ENCODE data around the gene MVP. TPM values are rescaled to one million over a fixed set of nuclear protein-coding genes. Genes with fewer than 3 reads are reported as not detected.
"Not testable (repeated sequence)": the region's sequence is repeated elsewhere in the genome, so short reads cannot be mapped to it uniquely, and the experiment has no call there.

MVP gene
- total RNA-seq, 2 experiments from 2014 or later: 30.7 to 30.8 TPM

DNA sequence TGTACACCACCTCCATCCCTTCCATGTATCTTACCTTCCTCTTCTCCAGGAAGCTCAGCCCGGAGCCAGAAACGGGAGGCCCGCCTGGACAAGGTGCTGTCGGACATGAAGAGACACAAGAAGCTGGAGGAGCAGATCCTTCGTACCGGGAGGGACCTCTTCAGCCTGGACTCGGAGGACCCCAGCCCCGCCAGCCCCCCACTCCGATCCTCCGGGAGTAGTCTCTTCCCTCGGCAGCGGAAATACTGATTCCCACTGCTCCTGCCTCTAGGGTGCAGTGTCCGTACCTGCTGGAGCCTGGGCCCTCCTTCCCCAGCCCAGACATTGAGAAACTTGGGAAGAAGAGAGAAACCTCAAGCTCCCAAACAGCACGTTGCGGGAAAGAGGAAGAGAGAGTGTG is 756 bp upstream of the MVP start:
- H3K4me1 Mint-ChIP-seq: peaks cover 65% of the 10 kb centered on the region
- H3K27ac Mint-ChIP-seq: peak overlapping the region; percentile 94
- H3K27me3 Mint-ChIP-seq: peaks cover 4% of the 10 kb centered on the region
- DNase-seq: no peak
- H3K9me3 Mint-ChIP-seq: no peaks in the 10 kb centered on the region
- H3K36me3 Mint-ChIP-seq: peaks cover 24% of the 10 kb centered on the region
- H3K4me3 Mint-ChIP-seq: peak overlapping the region; percentile 89

- no peaks in the 10 kb centered on the region for H3K9me3 Mint-ChIP-seq
- peak; percentile 61 for DNase-seq
- H3K27me3 Mint-ChIP-seq: peaks cover under 1% of the 10 kb centered on the region
- peaks cover 24% of the 10 kb centered on the region for H3K36me3 Mint-ChIP-seq
- H3K27ac Mint-ChIP-seq: peak overlapping the region; percentile 94
- H3K4me3 Mint-ChIP-seq: peak overlapping the region; percentile 89
- peaks cover 68% of the 10 kb centered on the region for H3K4me1 Mint-ChIP-seq
Measured at GRCh38 chr16:29820730-29821642, 724 bp downstream of the MVP start.

DNA sequence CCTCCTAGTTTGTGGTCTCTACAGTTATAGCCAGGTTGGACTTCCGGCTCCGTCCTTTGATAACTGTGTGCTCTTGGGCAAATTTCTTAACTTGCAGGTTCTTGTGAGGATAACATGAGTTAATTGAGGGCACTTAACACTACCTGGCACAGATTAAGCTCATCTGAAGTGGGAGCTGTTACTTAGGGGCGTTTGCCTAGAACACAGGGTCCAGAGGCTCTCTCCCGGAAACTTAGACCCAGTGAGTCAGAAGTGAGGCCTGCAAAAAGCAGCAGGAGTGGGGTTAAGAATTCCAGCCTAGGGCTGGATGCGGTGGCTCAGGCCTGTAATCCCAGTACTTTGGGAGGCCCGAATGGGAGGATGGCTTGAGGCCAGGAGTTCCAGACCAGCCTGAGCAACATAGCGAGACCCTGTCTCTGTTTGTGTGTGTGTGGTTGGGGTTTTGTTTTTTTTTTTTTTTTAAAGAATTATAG is 1.4 kb downstream of the MVP start:
- no peak for DNase-seq
- H3K4me3 Mint-ChIP-seq: peak overlapping the region; percentile 89
- peaks cover 23% of the 10 kb centered on the region for H3K36me3 Mint-ChIP-seq
- H3K4me1 Mint-ChIP-seq: peaks cover 75% of the 10 kb centered on the region
- H3K27me3 Mint-ChIP-seq: no peaks in the 10 kb centered on the region
- H3K27ac Mint-ChIP-seq: peak overlapping the region; percentile 94
- H3K9me3 Mint-ChIP-seq: no peaks in the 10 kb centered on the region

GRCh38 chr16:29824589-29825144 is 4.4 kb downstream of the MVP start:
- no peak for DNase-seq
- Mint-ChIP-seq H3K36me3 (peaks cover 2% of the 10 kb centered on the region), H3K4me3 (peak overlapping the region; percentile 26), H3K27me3 (no peaks in the 10 kb centered on the region), H3K9me3 (no peaks in the 10 kb centered on the region), H3K4me1 (peaks cover 73% of the 10 kb centered on the region), H3K27ac (peak overlapping the region; percentile 97)

- H3K27ac Mint-ChIP-seq: peak overlapping the region; percentile 97
- DNase-seq: peak; percentile 64
- peaks cover 71% of the 10 kb centered on the region for H3K4me1 Mint-ChIP-seq
- H3K36me3 Mint-ChIP-seq: peaks cover 2% of the 10 kb centered on the region
- no peaks in the 10 kb centered on the region for H3K9me3 Mint-ChIP-seq
- no peaks in the 10 kb centered on the region for H3K27me3 Mint-ChIP-seq
- peak overlapping the region; percentile 26 for H3K4me3 Mint-ChIP-seq
Measured at GRCh38 chr16:29825145-29826044, 5.1 kb downstream of the MVP start.

DNA sequence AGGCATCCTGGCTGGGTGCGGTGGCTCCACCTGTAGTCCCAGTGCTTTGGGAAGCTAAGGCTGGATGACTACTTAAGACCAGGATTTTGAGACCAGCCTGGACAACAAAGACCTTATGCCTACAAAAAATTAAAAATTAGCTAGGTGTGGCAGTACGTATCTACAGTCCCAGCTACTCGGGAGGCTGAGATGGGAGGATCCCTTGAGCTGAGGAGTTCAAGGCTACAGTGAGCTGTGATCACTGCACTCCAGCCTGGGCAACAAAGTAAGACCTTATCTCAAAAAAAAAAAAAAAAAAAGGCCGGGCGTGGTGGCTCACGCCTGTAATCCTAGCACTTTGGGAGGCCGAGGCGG is 6.1 kb downstream of the MVP start:
- H3K27me3 Mint-ChIP-seq: no peaks in the 10 kb centered on the region
- H3K4me1 Mint-ChIP-seq: peaks cover 68% of the 10 kb centered on the region
- peak overlapping the region; percentile 97 for H3K27ac Mint-ChIP-seq
- H3K4me3 Mint-ChIP-seq: peak overlapping the region; percentile 78
- H3K9me3 Mint-ChIP-seq: no peaks in the 10 kb centered on the region
- no peak for DNase-seq
- H3K36me3 Mint-ChIP-seq: peaks cover 2% of the 10 kb centered on the region

GRCh38 chr16:29830774-29831173 is 10.5 kb downstream of the MVP start:
- H3K9me3 Mint-ChIP-seq: no peaks in the 10 kb centered on the region
- peaks cover 9% of the 10 kb centered on the region for H3K36me3 Mint-ChIP-seq
- DNase-seq: no peak
- H3K4me1 Mint-ChIP-seq: peaks cover 39% of the 10 kb centered on the region
- no peak overlapping the region for H3K27ac Mint-ChIP-seq
- no peak overlapping the region for H3K4me3 Mint-ChIP-seq
- no peaks in the 10 kb centered on the region for H3K27me3 Mint-ChIP-seq

DNA sequence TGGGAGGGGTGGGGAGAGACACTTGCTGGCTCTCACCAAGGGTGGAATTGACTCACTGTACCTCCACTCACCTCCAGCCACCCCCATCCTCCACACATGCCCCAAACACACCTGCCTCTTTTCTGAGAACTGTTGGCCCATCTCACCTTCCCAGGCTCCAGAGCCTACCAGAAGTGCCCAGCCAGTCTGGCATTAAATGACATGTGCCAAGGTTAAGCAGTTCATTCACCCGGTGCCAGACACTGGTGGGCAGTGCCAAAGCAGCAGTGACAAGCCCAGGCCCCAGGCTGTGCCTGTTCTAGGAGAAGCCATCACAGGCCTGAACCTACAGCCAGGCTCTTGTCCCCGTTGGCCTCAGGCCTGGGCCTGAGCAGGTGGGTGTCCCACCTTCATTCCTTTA is 11.2 kb downstream of the MVP start:
- H3K27me3 Mint-ChIP-seq: no peaks in the 10 kb centered on the region
- peaks cover 32% of the 10 kb centered on the region for H3K4me1 Mint-ChIP-seq
- H3K4me3 Mint-ChIP-seq: no peak overlapping the region
- no peaks in the 10 kb centered on the region for H3K9me3 Mint-ChIP-seq
- H3K36me3 Mint-ChIP-seq: peaks cover 9% of the 10 kb centered on the region
- DNase-seq: no peak
- no peak overlapping the region for H3K27ac Mint-ChIP-seq

DNA sequence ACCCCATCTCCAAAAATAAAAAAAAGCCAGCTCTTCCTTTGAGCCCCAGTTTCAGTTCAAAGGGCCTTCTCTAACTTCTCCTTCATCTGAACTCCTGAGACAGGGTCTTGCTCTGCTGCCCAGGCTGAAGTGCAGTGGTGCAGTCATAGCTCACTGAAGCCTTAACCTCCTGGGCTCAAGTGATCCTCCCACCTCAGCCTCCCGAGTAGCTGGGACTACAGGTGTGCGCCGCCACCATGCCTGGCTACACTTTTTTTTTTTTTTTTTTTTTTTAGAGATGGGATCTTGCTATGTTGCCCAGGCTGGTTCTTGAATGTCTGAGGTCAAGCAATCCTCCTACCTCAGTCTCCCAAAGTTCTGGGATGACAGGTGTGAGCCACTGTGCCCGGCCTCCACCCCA is 13.0 kb downstream of the MVP start:
- not testable (repeated sequence) for DNase-seq, H3K9me3 Mint-ChIP-seq, H3K27ac Mint-ChIP-seq, H3K36me3 Mint-ChIP-seq, H3K4me3 Mint-ChIP-seq, H3K27me3 Mint-ChIP-seq
- H3K4me1 Mint-ChIP-seq: peaks cover 19% of the 10 kb centered on the region

DNA sequence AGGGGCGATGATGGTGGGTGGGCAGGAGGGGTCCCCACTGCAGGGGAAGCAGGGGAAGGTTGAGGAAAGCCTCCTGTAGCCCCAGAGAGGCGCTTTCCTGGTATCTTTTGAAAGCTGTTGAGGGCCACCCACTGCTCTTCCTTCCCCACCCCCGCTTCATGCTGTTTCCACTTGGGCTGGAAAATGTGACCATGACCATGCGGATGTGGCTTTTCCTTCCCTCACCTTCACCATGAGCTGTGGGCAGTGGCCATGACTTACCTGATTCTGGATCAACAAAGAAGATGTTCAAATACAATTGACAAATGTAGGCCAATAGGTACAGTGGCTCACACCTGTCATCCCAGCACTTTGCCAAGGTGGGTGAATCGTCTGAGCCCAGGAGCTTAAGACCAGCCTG is 13.8 kb downstream of the MVP start:
- DNase-seq: no peak
- H3K27me3 Mint-ChIP-seq: no peaks in the 10 kb centered on the region
- no peak overlapping the region for H3K4me3 Mint-ChIP-seq
- H3K9me3 Mint-ChIP-seq: no peaks in the 10 kb centered on the region
- H3K4me1 Mint-ChIP-seq: peaks cover 17% of the 10 kb centered on the region
- H3K27ac Mint-ChIP-seq: peak overlapping the region; percentile 54
- H3K36me3 Mint-ChIP-seq: peaks cover 9% of the 10 kb centered on the region

GRCh38 chr16:29835926-29836325 is 15.7 kb downstream of the MVP start:
- H3K27me3 Mint-ChIP-seq: no peaks in the 10 kb centered on the region
- peaks cover 11% of the 10 kb centered on the region for H3K4me1 Mint-ChIP-seq
- no peak overlapping the region for H3K4me3 Mint-ChIP-seq
- no peaks in the 10 kb centered on the region for H3K9me3 Mint-ChIP-seq
- H3K27ac Mint-ChIP-seq: no peak overlapping the region
- H3K36me3 Mint-ChIP-seq: peaks cover 9% of the 10 kb centered on the region
- DNase-seq: no peak

GRCh38 chr16:29836623-29837022 is 16.4 kb downstream of the MVP start:
- H3K36me3 Mint-ChIP-seq: peaks cover 9% of the 10 kb centered on the region
- no peak for DNase-seq
- H3K9me3 Mint-ChIP-seq: no peaks in the 10 kb centered on the region
- H3K4me3 Mint-ChIP-seq: no peak overlapping the region
- no peak overlapping the region for H3K27ac Mint-ChIP-seq
- H3K4me1 Mint-ChIP-seq: peaks cover 11% of the 10 kb centered on the region
- no peaks in the 10 kb centered on the region for H3K27me3 Mint-ChIP-seq

DNA sequence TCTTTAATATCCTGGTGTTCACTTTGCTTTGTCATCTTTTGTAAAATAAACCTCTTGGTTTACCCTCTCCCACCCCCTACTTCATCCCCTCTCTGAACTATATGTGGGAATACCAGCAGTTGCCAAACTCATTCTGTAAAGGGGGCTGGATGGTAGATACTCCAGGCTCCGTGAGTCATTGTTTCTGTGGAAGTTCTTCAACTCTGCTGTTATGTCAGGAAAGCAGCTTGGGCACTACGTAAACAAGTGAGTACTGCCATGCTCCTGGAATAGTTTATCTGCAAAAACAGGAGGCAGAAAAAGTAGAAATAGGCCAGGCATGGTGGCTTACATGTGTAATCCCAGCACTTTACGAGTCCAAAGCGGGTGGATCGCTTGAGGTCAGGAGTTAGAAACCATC is 17.6 kb downstream of the MVP start:
- Mint-ChIP-seq H3K36me3 (peaks cover 9% of the 10 kb centered on the region), H3K27ac (no peak overlapping the region), H3K9me3 (no peaks in the 10 kb centered on the region), H3K4me1 (peaks cover 8% of the 10 kb centered on the region), H3K27me3 (no peaks in the 10 kb centered on the region), H3K4me3 (no peak overlapping the region)
- no peak for DNase-seq

DNA sequence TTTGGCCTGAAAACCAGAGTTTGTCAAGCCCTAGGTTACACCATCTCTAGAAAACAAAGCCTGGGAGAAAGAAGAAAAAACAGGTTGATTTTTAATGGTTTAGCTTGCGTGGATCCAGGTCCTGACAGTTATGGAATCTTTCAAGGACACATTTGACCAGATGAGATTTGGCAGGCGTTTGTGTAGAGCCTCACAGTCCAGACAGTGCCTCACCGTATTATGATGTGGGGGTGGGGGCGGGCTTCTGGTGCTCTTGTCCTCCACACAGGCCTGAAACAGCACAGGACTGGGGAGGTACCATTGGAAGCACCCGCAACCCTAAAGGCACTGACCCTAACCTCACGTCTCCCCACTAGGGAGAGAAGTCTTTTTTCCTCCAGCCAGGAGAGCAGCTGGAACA is 19.6 kb downstream of the MVP start:
- Mint-ChIP-seq H3K27me3 (no peaks in the 10 kb centered on the region), H3K27ac (no peak overlapping the region), H3K4me3 (no peak overlapping the region), H3K9me3 (no peaks in the 10 kb centered on the region), H3K36me3 (no peaks in the 10 kb centered on the region), H3K4me1 (no peaks in the 10 kb centered on the region)
- DNase-seq: no peak

- H3K36me3 Mint-ChIP-seq: no peaks in the 10 kb centered on the region
- no peaks in the 10 kb centered on the region for H3K27me3 Mint-ChIP-seq
- DNase-seq: no peak
- H3K27ac Mint-ChIP-seq: no peak overlapping the region
- H3K4me1 Mint-ChIP-seq: no peaks in the 10 kb centered on the region
- H3K4me3 Mint-ChIP-seq: no peak overlapping the region
- H3K9me3 Mint-ChIP-seq: no peaks in the 10 kb centered on the region
Measured at GRCh38 chr16:29840240-29840639, 20.0 kb downstream of the MVP start.

Measured in activated naive CD8-positive, alpha-beta T cell treated with anti-CD3 and anti-CD28 coated beads for 36 hours (primary cell).